GM18519 (cell line): Measurements from ENCODE around the gene RNPEPL1.

Experiments
- ATAC-seq: cut with Tn5 transposase; IDR thresholded peaks from one replicate; pipeline ENCODE4 v1.9.1; 2021; ENCODE audit warnings: mild to moderate bottlenecking, moderate library complexity; ENCODE audit not compliant: unreplicated experiment, low FRiP score

RNPEPL1 gene

GRCh38 chr2:240622531-240623235 lies 54.4 kb downstream of the RNPEPL1 start:
- no peak for ATAC-seq

GRCh38 chr2:240623531-240624010 lies 55.3 kb downstream of the RNPEPL1 start:
- ATAC-seq: no peak

- no peak for ATAC-seq
Measured at GRCh38 chr2:240624011-240624949, 56.0 kb downstream of the RNPEPL1 start.

- ATAC-seq: no peak
Measured at GRCh38 chr2:240624950-240625621, 56.8 kb downstream of the RNPEPL1 start, which contains the start of gene GPR35. Gene GPR35 (plus strand): TSS chr2:240625480. CDS start chr2:240629953, 4,473 bp downstream.

GRCh38 chr2:240626531-240627300 lies 58.4 kb downstream of the RNPEPL1 start:
- no peak for ATAC-seq

GRCh38 chr2:240627736-240628506 lies 59.6 kb downstream of the RNPEPL1 start:
- ATAC-seq: no peak

- no peak for ATAC-seq
Measured at GRCh38 chr2:240628507-240628807, 60.2 kb downstream of the RNPEPL1 start.

- no peak for ATAC-seq
Measured at GRCh38 chr2:240628808-240629618, 60.7 kb downstream of the RNPEPL1 start.

- ATAC-seq: no peak
Measured at GRCh38 chr2:240629619-240629967, 61.3 kb downstream of the RNPEPL1 start.

GRCh38 chr2:240629968-240630770 lies 61.9 kb downstream of the RNPEPL1 start:
- no peak for ATAC-seq
